HepG2 (cell line): ENCODE results near the gene MEG3. TPM values are rescaled to one million over a fixed set of nuclear protein-coding genes. Genes with fewer than 3 reads are reported as not detected.

Experiments used
- CBX1 ChIP-seq: IDR thresholded peaks from one replicate; pipeline ENCODE4 v1.6.1; 2016; ENCODE audit warnings: antibody characterized with exemption, low read depth
- CENPT ChIP-seq: sonication (generic); formaldehyde crosslinking; IDR thresholded peaks from 2 replicates; pipeline ENCODE4 v1.8.0; 2022; ENCODE audit warnings: low read depth, mild to moderate bottlenecking, moderate library complexity, missing genetic modification reagents
- DNMT1 ChIP-seq: sonication (generic); formaldehyde crosslinking; IDR thresholded peaks from 2 replicates; pipeline ENCODE4 v1.5.1; 2020; ENCODE audit warnings: mild to moderate bottlenecking, missing genetic modification reagents
- FOXP1 ChIP-seq, 2 experiments: fragments of 450-650 bp in 1 of 2; IDR thresholded peaks; 2 replicates each; pipeline ENCODE4 v1.6.1; 2017 to 2018; ENCODE audit warnings: antibody characterized with exemption in 1 of 2
- IKZF1 ChIP-seq: fragments of 450-650 bp; IDR thresholded peaks from 2 replicates; pipeline ENCODE4 v1.7.1; 2016
- IKZF4 ChIP-seq: sonication (generic); formaldehyde crosslinking; IDR thresholded peaks from 2 replicates; pipeline ENCODE4 v1.5.1; 2020; ENCODE audit warnings: borderline replicate concordance, mild to moderate bottlenecking, low read depth, missing genetic modification reagents; ENCODE audit errors: not compliant biosample characterization
- IRF2 ChIP-seq: IDR thresholded peaks from 2 replicates; pipeline ENCODE4 v1.6.1; 2018; ENCODE audit warnings: missing genetic modification reagents, missing compliant biosample characterization
- KDM5A ChIP-seq: fragments of 200-600 bp; sonication (generic); IDR thresholded peaks from 2 replicates; pipeline ENCODE4 v1.7.0; 2018; ENCODE audit warnings: antibody characterized with exemption, mild to moderate bottlenecking, low read length, borderline replicate concordance
- MAFG ChIP-seq: sonication (generic); formaldehyde crosslinking; IDR thresholded peaks from 2 replicates; pipeline ENCODE4 v1.5.1; 2020; ENCODE audit warnings: mild to moderate bottlenecking, missing genetic modification reagents
- NONO ChIP-seq, 2 experiments: fragments of 450-650 bp in 1 of 2; sonication (generic) in 1 of 2; formaldehyde crosslinking in 1 of 2; IDR thresholded peaks in 1 of 2; conservative IDR thresholded peaks in 1 of 2; 2 replicates each; pipeline versions ENCODE4 v1.6.1 to v1.8.0; 2017 to 2022; ENCODE audit warnings: mild to moderate bottlenecking in 1 of 2, missing genetic modification reagents in 1 of 2, moderate library complexity in 1 of 2
- RFX3 ChIP-seq: IDR thresholded peaks from 2 replicates; pipeline ENCODE4 v1.6.1; 2016; ENCODE audit warnings: missing biosample characterization, missing genetic modification reagents
- ZBTB3 ChIP-seq: sonication (generic); formaldehyde crosslinking; IDR thresholded peaks from 2 replicates; pipeline ENCODE4 v1.4.0; 2020; ENCODE audit warnings: low read depth, mild to moderate bottlenecking, moderate library complexity, missing genetic modification reagents, borderline replicate concordance
- ZNF605 ChIP-seq: sonication (generic); formaldehyde crosslinking; IDR thresholded peaks from 2 replicates; pipeline ENCODE4 v1.8.0; 2022; ENCODE audit warnings: mild to moderate bottlenecking, missing genetic modification reagents
- ZNF75D ChIP-seq: sonication (generic); formaldehyde crosslinking; IDR thresholded peaks from 2 replicates; pipeline ENCODE4 v1.8.1; 2023; ENCODE audit warnings: missing genetic modification reagents, mild to moderate bottlenecking, borderline replicate concordance
- ZSCAN22 ChIP-seq: sonication (generic); formaldehyde crosslinking; IDR thresholded peaks from 2 replicates; pipeline ENCODE4 v1.4.0; 2020; ENCODE audit warnings: mild to moderate bottlenecking, missing genetic modification reagents
- polyA plus RNA-seq, 8 experiments: library from polyadenylated mRNA; depleted of rRNA in 3 of 8; stranded (reverse) in 7 of 8; unstranded in 1 of 8; fragments of >200 nt; fragmentation: Illumina TruSeq in 4 of 8; extraction: Trizol in 4 of 8; gene quantifications; 2 replicates each; pipeline versions ENCODE4 v1.2.1 to v1.2.3, GENCODE V29; 2011 to 2016; ENCODE audit warnings: low read depth in 4 of 8, missing spikeins in 1 of 8, mixed read lengths in 1 of 8; ENCODE audit not compliant: insufficient read depth in 1 of 8
- total RNA-seq, 5 experiments: library from RNA; depleted of rRNA; stranded (reverse); fragments of >200 nt; fragmentation: Illumina TruSeq; extraction: Trizol; gene quantifications; 2 replicates each; pipeline ENCODE4 v1.2.3, GENCODE V29; 2016; ENCODE audit warnings: low read depth in 1 of 5
- TF ChIP-seq, protein P1 (sequence below): sonication (generic); formaldehyde crosslinking; conservative IDR thresholded peaks from 2 replicates; pipeline ENCODE4 v1.8.0; 2022; ENCODE audit warnings: missing genetic modification reagents
- TF ChIP-seq, protein P2 (sequence below): sonication (generic); formaldehyde crosslinking; IDR thresholded peaks from 2 replicates; pipeline ENCODE4 v1.5.0; 2020; ENCODE audit warnings: mild to moderate bottlenecking, missing genetic modification reagents, borderline replicate concordance
- TF ChIP-seq, protein P3 (sequence below): sonication (generic); formaldehyde crosslinking; IDR thresholded peaks from 2 replicates; pipeline ENCODE4 v1.8.0; 2022; ENCODE audit warnings: mild to moderate bottlenecking, missing genetic modification reagents, borderline replicate concordance

Gene MEG3
- total and polyA plus RNA-seq, 2 of the 13 experiments (the other 11 are each of a cell fraction or from before 2014, with no cell fraction given): 0.17 TPM; not detected in 1

DNA sequence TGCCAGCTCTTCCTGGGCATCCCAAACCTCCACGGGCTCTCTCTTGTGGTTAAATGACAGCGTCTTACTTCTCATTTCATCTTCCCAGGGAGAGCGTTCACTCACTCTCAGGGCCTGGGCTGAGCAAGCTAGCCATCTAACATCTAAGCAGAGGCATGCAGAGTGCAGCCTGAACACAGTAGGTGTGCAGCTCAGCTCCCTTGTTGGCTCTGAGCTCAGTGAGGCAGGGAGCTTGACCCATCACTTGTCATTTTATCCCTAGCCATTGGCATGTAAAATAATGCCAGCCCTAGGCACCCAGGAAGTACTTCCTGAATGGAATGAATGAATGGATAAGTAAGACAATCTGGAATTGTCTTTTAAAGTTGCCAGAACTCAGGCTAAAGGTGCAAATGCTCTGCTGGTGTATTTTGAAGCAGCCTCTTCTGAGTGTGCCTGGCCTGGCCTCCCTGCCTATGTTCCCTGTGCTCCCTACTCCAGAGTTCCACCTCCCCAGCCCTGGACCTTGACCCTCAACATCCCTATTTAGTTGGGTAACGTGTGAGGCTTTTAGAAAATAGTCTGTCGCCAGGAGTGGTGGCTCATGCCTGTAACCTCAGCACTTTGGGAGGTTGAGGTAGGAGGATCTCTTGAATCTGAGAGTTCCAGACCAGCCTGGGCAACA, 9.5 kb upstream of the MEG3 start (continued):
- TF ChIP-seq, protein P1, sequence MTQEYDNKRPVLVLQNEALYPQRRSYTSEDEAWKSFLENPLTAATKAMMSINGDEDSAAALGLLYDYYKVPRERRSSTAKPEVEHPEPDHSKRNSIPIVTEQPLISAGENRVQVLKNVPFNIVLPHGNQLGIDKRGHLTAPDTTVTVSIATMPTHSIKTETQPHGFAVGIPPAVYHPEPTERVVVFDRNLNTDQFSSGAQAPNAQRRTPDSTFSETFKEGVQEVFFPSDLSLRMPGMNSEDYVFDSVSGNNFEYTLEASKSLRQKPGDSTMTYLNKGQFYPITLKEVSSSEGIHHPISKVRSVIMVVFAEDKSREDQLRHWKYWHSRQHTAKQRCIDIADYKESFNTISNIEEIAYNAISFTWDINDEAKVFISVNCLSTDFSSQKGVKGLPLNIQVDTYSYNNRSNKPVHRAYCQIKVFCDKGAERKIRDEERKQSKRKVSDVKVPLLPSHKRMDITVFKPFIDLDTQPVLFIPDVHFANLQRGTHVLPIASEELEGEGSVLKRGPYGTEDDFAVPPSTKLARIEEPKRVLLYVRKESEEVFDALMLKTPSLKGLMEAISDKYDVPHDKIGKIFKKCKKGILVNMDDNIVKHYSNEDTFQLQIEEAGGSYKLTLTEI (CRISPR knock-in tag): no peak
- TF ChIP-seq CBX1 (no peak), RFX3 (CRISPR knock-in tag) (no peak), ZSCAN22 (CRISPR knock-in tag) (no peak), NONO (IDR thresholded peaks at IDR 0.05) (no peak), NONO (CRISPR knock-in tag; conservative IDR thresholded peaks at IDR 0.05) (no peak), ZNF75D (CRISPR knock-in tag) (no peak), IRF2 (CRISPR knock-in tag) (peak; percentile 35; the same call in 1 of the 2 replicates), IKZF1 (no peak), CENPT (CRISPR knock-in tag) (no peak), ZNF605 (CRISPR knock-in tag) (peak; percentile 47; the same call in 1 of the 2 replicates), MAFG (CRISPR knock-in tag) (no peak), DNMT1 (CRISPR knock-in tag) (no peak), FOXP1 (IDR thresholded peaks at IDR 0.05) (no peak), FOXP1 (CRISPR knock-in tag; IDR thresholded peaks at IDR 0.05) (peak; percentile 43; the same call in 1 of the 2 replicates), ZBTB3 (CRISPR knock-in tag) (no peak), KDM5A (no peak), IKZF4 (CRISPR knock-in tag) (no peak)
- TF ChIP-seq, protein P2, sequence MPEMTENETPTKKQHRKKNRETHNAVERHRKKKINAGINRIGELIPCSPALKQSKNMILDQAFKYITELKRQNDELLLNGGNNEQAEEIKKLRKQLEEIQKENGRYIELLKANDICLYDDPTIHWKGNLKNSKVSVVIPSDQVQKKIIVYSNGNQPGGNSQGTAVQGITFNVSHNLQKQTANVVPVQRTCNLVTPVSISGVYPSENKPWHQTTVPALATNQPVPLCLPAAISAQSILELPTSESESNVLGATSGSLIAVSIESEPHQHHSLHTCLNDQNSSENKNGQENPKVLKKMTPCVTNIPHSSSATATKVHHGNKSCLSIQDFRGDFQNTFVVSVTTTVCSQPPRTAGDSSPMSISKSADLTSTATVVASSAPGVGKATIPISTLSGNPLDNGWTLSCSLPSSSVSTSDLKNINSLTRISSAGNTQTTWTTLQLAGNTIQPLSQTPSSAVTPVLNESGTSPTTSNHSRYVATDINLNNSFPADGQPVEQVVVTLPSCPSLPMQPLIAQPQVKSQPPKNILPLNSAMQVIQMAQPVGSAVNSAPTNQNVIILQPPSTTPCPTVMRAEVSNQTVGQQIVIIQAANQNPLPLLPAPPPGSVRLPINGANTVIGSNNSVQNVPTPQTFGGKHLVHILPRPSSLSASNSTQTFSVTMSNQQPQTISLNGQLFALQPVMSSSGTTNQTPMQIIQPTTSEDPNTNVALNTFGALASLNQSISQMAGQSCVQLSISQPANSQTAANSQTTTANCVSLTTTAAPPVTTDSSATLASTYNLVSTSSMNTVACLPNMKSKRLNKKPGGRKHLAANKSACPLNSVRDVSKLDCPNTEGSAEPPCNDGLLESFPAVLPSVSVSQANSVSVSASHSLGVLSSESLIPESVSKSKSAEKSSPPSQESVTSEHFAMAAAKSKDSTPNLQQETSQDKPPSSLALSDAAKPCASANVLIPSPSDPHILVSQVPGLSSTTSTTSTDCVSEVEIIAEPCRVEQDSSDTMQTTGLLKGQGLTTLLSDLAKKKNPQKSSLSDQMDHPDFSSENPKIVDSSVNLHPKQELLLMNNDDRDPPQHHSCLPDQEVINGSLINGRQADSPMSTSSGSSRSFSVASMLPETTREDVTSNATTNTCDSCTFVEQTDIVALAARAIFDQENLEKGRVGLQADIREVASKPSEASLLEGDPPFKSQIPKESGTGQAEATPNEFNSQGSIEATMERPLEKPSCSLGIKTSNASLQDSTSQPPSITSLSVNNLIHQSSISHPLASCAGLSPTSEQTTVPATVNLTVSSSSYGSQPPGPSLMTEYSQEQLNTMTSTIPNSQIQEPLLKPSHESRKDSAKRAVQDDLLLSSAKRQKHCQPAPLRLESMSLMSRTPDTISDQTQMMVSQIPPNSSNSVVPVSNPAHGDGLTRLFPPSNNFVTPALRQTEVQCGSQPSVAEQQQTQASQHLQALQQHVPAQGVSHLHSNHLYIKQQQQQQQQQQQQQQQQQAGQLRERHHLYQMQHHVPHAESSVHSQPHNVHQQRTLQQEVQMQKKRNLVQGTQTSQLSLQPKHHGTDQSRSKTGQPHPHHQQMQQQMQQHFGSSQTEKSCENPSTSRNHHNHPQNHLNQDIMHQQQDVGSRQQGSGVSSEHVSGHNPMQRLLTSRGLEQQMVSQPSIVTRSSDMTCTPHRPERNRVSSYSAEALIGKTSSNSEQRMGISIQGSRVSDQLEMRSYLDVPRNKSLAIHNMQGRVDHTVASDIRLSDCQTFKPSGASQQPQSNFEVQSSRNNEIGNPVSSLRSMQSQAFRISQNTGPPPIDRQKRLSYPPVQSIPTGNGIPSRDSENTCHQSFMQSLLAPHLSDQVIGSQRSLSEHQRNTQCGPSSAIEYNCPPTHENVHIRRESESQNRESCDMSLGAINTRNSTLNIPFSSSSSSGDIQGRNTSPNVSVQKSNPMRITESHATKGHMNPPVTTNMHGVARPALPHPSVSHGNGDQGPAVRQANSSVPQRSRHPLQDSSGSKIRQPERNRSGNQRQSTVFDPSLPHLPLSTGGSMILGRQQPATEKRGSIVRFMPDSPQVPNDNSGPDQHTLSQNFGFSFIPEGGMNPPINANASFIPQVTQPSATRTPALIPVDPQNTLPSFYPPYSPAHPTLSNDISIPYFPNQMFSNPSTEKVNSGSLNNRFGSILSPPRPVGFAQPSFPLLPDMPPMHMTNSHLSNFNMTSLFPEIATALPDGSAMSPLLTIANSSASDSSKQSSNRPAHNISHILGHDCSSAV (CRISPR knock-in tag): no peak
- TF ChIP-seq, protein P3, sequence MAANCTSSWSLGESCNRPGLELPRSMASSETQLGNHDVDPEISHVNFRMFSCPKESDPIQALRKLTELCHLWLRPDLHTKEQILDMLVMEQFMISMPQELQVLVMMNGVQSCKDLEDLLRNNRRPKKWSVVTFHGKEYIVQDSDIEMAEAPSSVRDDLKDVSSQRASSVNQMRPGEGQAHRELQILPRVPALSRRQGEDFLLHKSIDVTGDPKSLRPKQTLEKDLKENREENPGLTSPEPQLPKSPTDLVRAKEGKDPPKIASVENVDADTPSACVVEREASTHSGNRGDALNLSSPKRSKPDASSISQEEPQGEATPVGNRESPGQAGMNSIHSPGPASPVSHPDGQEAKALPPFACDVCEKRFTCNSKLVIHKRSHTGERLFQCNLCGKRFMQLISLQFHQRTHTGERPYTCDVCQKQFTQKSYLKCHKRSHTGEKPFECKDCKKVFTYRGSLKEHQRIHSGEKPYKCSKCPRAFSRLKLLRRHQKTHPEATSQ (CRISPR knock-in tag): peak; percentile 8; the same call in 1 of the 2 replicates
